Calu3 (cell line): ENCODE results near the gene PPM1H. TPM values are rescaled to one million over a fixed set of nuclear protein-coding genes. Genes with fewer than 3 reads are reported as not detected.

Experiments used
- BruUV-seq: library from RNA; stranded (reverse); fragments of 400-500 nt; replicated peaks from 2 replicates; lab custom pipeline; 2021; lab: Mats Ljungman, UMichigan
- CTCF ChIA-PET: fragments of 300-600 bp; sonication (Branson Sonifier 250); formaldehyde crosslinking; loops from one replicate; lab custom pipeline; 2022; ENCODE audit warnings: antibody characterized with exemption; lab: Charles Lee
- DNase-seq: peaks from one replicate; pipeline ENCODE4 v3.0.0; 2022
- H3K27ac Mint-ChIP-seq: one replicate; pipeline ENCODE4 v1.8.0; 2022; ENCODE audit warnings: mixed read lengths; ENCODE audit not compliant: unreplicated experiment
- H3K27me3 Mint-ChIP-seq: one replicate; pipeline ENCODE4 v1.8.0; 2022; ENCODE audit warnings: mixed read lengths; ENCODE audit not compliant: unreplicated experiment
- H3K36me3 Mint-ChIP-seq: one replicate; pipeline ENCODE4 v1.8.0; 2022; ENCODE audit warnings: mild to moderate bottlenecking, moderate library complexity, mixed read lengths; ENCODE audit not compliant: insufficient read depth, unreplicated experiment
- H3K4me1 Mint-ChIP-seq: one replicate; pipeline ENCODE4 v1.8.0; 2022; ENCODE audit warnings: mild to moderate bottlenecking, low read depth, mixed read lengths; ENCODE audit not compliant: unreplicated experiment
- H3K4me3 Mint-ChIP-seq: one replicate; pipeline ENCODE4 v1.8.0; 2022; ENCODE audit warnings: mild to moderate bottlenecking, low read depth, moderate library complexity, mixed read lengths; ENCODE audit not compliant: unreplicated experiment
- H3K9me3 Mint-ChIP-seq: one replicate; pipeline ENCODE4 v1.8.0; 2022; ENCODE audit warnings: low read depth, mixed read lengths; ENCODE audit not compliant: unreplicated experiment
- intact Hi-C: fragments of 100-400 bp; cut with micrococcal nuclease; formaldehyde crosslinking; loops from one replicate; pipeline ENCODE4 v1.10.0; 2022; ENCODE audit not compliant: unreplicated experiment
- total RNA-seq: library from RNA; stranded (reverse); gene quantifications from 2 replicates; pipeline ENCODE4 v1.2.3, GENCODE V29; 2022
- TF ChIP-seq, protein P1 (sequence below): fragments of 200-600 bp; IDR thresholded peaks from one replicate; pipeline ENCODE4 v1.8.0; 2022; ENCODE audit warnings: antibody characterized with exemption; ENCODE audit not compliant: unreplicated experiment

Gene PPM1H
- total RNA-seq, 1 experiment from 2014 or later = 36.7 TPM

DNA sequence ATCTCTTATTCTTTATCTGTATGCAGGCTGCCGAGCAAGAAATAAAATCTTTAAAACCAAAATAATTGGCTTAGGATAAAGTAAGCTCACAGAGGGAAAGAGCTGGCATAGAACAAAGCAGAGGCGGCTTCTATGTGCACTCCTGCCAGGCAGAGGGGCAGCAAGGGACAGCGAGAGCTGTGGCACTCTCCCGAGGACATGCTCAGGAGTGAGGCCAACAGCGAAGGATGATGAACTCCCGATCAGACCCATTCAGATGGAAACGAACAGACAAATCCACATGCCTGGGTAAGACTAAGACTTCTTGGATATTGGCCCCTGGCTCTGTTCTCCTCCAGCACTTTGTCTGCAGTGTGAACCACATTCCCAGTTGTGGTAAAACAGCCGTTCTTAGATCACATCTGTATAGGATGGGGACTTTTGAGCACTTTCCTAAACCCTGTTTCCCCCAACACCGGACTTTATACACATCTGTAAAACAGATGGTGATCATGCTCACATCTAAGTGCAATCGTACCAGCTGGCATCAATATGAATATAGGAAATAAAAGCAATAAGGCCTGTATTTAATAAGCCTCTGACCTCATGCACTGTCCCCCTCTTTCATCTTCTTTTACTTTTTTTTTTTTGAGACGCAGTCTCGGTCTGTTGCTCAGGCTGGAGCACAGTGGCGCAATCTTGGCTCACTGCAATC lies 134.1 kb downstream of the PPM1H start:
- intact Hi-C loops = no loop called here
- CTCF ChIA-PET = interaction anchor here (0.7 to 4.8 kb wide), 5 partner anchors 10 to 334 kb away, joined by 4 to 41 read pairs (median 11); partner anchors contain the start of gene MON2
- Mint-ChIP-seq H3K4me1 (peaks cover 30% of the 10 kb centered on the region), H3K9me3 (no peaks in the 10 kb centered on the region), H3K4me3 (no peak overlapping the region), H3K27me3 (no peaks in the 10 kb centered on the region), H3K27ac (no peak overlapping the region), H3K36me3 (peaks cover 14% of the 10 kb centered on the region)
- no peak for DNase-seq
- TF ChIP-seq, protein P1, sequence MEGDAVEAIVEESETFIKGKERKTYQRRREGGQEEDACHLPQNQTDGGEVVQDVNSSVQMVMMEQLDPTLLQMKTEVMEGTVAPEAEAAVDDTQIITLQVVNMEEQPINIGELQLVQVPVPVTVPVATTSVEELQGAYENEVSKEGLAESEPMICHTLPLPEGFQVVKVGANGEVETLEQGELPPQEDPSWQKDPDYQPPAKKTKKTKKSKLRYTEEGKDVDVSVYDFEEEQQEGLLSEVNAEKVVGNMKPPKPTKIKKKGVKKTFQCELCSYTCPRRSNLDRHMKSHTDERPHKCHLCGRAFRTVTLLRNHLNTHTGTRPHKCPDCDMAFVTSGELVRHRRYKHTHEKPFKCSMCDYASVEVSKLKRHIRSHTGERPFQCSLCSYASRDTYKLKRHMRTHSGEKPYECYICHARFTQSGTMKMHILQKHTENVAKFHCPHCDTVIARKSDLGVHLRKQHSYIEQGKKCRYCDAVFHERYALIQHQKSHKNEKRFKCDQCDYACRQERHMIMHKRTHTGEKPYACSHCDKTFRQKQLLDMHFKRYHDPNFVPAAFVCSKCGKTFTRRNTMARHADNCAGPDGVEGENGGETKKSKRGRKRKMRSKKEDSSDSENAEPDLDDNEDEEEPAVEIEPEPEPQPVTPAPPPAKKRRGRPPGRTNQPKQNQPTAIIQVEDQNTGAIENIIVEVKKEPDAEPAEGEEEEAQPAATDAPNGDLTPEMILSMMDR = no peak
- no TSS peak for BruUV-seq

DNA sequence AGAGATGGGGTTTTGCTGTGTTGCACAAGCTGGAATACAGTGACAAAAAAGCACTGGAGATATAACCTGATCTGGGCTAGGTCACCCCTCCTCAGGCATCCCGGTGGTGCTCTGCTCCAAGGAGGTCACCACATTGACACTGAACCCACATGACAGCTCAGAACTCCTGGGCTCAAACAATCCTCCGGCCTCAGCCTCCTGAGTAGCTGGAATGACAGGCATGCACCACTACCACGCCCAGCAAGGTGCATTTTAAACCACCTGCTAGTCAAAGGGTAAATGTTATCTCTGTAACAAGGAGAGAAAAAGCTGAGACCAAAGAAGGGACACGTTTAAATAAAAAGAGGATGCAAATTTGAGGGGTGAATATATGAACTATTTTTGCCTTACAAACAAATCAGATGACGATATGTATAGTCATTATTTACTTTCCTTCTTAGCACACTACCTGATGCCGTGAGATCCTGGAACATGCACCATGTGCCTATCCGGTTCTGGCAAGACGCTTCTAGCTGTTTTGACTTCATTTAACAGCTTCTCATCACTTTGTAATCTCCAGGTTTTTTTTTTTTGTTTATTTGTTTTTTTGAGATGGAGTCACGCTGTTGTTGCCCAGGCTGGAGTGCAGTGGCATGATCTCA lies 135.1 kb downstream of the PPM1H start:
- no TSS peak for BruUV-seq
- DNase-seq = peak; percentile 59
- TF ChIP-seq, protein P1 = no peak
- Mint-ChIP-seq H3K9me3 (no peaks in the 10 kb centered on the region), H3K36me3 (peaks cover 14% of the 10 kb centered on the region), H3K27me3 (no peaks in the 10 kb centered on the region), H3K4me3 (peak overlapping the region; percentile 28), H3K27ac (peak overlapping the region; percentile 60), H3K4me1 (peaks cover 30% of the 10 kb centered on the region)
- CTCF ChIA-PET = interaction anchor here (0.6 to 4.8 kb wide), 9 partner anchors 48 to 512 kb away, joined by 3 to 41 read pairs (median 6); partner anchors contain the start of genes MON2 and PPM1H
- intact Hi-C loops = loop anchor here (1.0 kb wide), 3 partner anchors 219 to 362 kb away; no protein-coding TSS in a partner anchor

DNA sequence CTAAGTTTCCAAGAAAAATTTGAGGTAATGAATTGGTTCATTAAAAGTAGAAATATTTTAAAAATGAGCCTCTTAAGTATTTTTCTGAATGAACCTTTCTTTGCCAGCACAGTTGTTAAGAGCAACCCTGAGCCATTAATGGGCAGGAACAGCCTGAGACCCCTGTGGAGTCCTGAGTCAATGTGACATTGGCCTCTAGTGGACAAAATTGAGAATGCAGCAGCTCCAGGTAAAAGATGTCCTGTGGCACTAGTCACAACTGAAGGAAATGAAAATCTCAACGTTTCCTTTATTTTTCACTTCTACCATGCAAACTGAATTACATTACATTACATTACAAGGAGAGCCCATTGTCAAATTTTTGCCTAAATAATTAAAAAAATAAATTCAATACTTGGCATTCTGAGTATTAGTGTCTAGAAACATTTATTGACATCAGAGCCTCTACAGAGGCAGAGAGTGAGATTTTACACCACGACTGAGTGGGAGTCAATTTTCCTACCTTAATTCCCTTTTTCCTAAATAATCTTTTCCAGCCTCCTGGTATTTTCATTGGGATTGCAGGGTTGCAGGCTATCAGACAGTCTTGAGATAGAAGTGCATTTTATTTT lies 135.7 kb downstream of the PPM1H start:
- H3K27me3 Mint-ChIP-seq = no peaks in the 10 kb centered on the region
- no peaks in the 10 kb centered on the region for H3K9me3 Mint-ChIP-seq
- H3K36me3 Mint-ChIP-seq = peaks cover 14% of the 10 kb centered on the region
- H3K4me3 Mint-ChIP-seq = no peak overlapping the region
- DNase-seq = peak; percentile 83
- peak overlapping the region; percentile 60 for H3K27ac Mint-ChIP-seq
- intact Hi-C loops = loop anchor here (1.0 kb wide), 3 partner anchors 218 to 361 kb away; no protein-coding TSS in a partner anchor
- H3K4me1 Mint-ChIP-seq = peaks cover 36% of the 10 kb centered on the region
- CTCF ChIA-PET = interaction anchor here (0.6 to 4.8 kb wide), 10 partner anchors 49 to 511 kb away, joined by 3 to 41 read pairs (median 6); partner anchors contain the start of genes MON2 and PPM1H
- TF ChIP-seq, protein P1 = peak; percentile 74
- no TSS peak for BruUV-seq

DNA sequence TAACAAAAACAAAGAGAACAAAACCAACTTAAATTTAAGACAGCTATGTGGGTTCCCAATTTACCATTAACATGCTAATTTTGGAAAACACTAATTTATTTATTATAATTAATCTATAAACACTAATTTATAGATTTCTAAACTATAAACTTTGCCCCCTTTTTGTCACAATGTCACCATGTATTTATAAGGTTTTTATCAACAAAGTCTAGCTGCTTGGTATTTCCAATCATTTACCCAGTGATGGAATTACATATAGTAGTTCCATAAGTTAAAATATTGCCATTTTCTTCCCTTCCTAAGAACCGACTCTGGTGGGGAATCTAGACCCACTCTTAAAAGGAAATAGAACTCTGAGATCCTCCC lies 140.7 kb downstream of the PPM1H start:
- TF ChIP-seq, protein P1 = no peak
- no peak for DNase-seq
- CTCF ChIA-PET = interaction anchor here (0.6 to 1.6 kb wide), 8 partner anchors 92 to 358 kb away, joined by 3 to 23 read pairs (median 4); no protein-coding TSS in a partner anchor
- Mint-ChIP-seq H3K4me1 (peaks cover 40% of the 10 kb centered on the region), H3K27ac (peak overlapping the region; percentile 82), H3K9me3 (no peaks in the 10 kb centered on the region), H3K27me3 (no peaks in the 10 kb centered on the region), H3K4me3 (no peak overlapping the region), H3K36me3 (peaks cover 15% of the 10 kb centered on the region)
- intact Hi-C loops = loop anchor here (1.0 to 5.0 kb wide), 6 partner anchors 42 to 356 kb away; no protein-coding TSS in a partner anchor
- BruUV-seq = no TSS peak
